ENCODE measurements around the gene POLR3H.

POLR3H gene

DNA sequence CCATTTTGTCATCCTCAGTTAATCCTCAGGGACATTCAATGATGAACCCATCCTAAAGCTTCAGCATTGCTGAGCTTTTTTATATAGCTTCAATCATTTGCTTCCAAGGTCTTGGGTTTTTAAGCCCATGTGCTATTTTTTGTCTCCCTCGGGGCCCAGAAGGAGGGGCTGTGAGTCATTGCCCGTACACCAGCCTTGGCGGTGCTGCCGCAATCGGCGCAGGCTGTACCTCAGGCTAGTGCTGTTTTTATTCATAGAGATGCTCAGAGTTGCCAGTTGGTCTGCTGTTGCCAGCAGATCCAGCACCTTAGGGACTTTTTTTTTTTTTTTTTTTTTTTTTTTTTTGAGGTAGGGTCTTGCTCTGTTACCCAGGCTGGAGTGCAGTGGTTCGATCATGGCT, 39.9 kb downstream of the POLR3H start:
- no peak for TF ChIP-seq GATA2 (IDR thresholded peaks at IDR 0.05; ENCODE audit: low read depth, low read length)
- no peak for TF ChIP-seq GATA3 (IDR thresholded peaks at IDR 0.05; ENCODE audit: low read depth, low read length)

DNA sequence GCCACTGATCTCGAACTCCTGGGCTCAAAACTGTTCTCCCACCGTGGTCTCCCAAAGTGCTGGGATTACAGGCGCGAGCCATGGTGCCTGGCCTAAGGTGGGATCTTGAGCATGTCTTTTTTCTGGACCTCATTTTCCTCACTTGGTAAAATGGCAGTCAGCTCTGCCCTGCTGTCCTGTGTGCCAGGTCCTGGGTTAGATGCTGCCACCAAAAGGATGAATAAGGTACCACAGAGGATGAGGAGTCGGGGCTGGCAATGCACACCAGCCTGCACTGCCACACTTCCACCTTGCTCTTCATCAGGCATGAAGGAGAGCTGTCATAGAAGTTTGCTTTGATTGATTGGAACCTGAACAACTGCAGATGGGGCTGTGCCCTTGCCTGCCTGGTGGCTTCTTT, 43.1 kb downstream of the POLR3H start:
- TF ChIP-seq GATA2 (IDR thresholded peaks at IDR 0.05; ENCODE audit: low read depth, low read length) (no peak), GATA3 (IDR thresholded peaks at IDR 0.05; ENCODE audit: low read depth, low read length) (no peak)

DNA sequence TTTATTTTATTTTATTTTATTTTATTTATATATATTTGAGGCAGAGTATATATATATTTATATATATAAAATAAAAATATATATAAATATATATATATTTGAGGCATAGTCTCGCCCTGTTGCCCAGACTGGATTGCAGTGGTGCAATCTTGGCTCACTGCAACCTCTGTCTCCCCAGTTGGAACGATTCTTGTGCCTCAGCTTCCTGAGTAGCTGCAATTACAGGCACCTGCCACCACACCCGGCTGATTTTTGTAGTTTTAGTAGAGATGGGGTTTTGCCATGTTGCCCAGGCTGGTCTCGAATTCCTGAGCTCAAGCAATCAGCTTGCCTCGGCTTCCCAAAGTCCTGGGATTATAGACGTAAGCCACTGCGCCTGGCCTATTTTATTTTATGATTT, 44.0 kb downstream of the POLR3H start:
- no peak for TF ChIP-seq GATA2 (IDR thresholded peaks at IDR 0.05; ENCODE audit: low read depth, low read length)
- TF ChIP-seq GATA3 (IDR thresholded peaks at IDR 0.05; ENCODE audit: low read depth, low read length) = no peak

DNA sequence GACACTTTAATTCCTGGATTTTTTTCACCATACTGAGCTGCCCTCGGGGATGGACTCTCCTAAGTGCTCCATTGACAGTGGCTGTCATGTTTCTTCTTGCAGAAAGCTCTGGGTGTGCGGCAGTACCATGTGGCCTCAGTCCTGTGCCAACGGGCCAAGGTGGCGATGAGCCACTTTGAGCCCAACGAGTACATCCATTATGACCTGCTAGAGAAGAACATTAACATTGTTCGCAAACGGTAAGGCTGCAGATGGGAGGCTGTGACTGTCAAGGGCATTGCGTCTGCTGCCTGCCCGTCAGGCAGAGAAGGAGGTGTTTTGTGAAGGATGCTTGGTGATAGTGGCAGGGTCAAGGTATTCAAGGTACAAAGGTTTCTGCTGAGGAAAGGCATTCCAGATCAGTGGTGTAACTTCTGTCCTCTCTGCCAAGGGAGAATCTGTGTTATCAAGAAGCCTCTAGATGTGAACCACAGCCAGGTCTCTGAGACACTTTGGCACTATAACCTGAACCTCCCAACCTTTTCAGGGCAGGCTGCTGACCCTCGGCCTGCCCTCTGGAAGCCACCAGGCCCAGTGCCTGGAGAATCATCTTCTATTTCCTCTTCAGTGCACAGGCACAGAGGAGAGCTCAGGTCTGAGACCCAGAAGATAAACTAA, 44.5 kb downstream of the POLR3H start:
- TF ChIP-seq GATA3 (IDR thresholded peaks at IDR 0.05; ENCODE audit: low read depth, low read length) = no peak
- no peak for TF ChIP-seq GATA2 (IDR thresholded peaks at IDR 0.05; ENCODE audit: low read depth, low read length)

DNA sequence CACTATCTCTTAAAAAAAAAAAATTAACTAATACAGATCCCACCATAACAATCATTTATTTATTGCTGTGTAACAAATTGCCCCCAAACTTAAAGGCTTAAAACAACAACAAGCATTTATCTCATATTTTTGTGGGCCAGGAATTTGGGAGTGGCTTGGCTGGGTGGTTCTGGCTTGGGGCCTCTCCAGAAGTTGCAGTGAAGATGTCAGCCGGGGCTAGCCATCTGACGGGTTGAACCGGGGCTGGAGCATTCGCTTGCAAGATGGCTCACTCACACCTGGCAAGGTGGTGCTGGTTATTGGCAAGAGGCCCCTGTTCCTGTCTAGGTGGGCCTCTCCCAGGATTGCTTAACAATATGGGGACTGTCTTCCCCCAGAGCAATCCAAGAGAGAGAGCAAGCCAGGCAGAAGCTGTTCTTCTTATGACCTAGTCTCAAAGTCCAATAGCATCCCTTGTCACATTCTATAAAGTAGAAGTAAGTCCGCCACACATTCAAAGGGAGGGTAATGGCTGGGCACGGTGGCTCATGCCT, 45.9 kb downstream of the POLR3H start:
- TF ChIP-seq GATA2 (IDR thresholded peaks at IDR 0.05; ENCODE audit: low read depth, low read length) = no peak

DNA sequence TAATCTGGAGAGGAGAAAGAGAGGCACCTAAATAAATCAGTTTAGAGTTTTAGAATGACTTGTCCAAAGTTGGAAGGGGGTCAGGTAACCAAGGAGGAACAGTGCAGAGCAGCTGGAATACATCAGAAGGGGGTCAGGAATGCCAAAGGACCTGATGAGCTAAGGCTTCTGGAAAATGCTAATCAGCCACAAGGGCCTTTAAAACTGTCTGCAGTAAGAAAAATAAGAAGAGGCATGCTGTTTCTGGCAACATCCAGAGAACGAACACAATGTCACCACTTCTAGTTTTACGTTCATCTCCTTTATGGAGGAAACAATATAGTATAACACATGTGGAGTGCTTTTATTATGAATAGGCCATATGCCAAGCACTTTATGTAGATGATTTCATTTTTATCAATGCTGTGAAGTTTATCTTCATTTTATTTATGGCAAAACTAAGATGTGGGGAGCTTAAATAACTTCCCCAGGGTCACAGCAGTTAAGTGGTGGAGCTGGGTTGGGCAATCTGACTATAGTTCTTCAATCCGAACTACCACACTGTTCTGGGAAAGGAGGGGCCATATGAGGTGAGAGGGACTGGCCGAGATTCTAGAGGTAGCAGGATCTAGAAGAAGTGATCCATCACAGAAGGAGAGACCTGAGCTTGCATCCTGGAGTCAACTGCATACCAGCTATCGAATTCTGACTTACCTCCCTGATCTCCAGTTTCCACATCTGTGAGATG, 52.7 kb downstream of the POLR3H start:
- no peak for TF ChIP-seq GATA2 (IDR thresholded peaks at IDR 0.05; ENCODE audit: low read depth, low read length)
- no peak for TF ChIP-seq GATA3 (IDR thresholded peaks at IDR 0.05; ENCODE audit: low read depth, low read length)

DNA sequence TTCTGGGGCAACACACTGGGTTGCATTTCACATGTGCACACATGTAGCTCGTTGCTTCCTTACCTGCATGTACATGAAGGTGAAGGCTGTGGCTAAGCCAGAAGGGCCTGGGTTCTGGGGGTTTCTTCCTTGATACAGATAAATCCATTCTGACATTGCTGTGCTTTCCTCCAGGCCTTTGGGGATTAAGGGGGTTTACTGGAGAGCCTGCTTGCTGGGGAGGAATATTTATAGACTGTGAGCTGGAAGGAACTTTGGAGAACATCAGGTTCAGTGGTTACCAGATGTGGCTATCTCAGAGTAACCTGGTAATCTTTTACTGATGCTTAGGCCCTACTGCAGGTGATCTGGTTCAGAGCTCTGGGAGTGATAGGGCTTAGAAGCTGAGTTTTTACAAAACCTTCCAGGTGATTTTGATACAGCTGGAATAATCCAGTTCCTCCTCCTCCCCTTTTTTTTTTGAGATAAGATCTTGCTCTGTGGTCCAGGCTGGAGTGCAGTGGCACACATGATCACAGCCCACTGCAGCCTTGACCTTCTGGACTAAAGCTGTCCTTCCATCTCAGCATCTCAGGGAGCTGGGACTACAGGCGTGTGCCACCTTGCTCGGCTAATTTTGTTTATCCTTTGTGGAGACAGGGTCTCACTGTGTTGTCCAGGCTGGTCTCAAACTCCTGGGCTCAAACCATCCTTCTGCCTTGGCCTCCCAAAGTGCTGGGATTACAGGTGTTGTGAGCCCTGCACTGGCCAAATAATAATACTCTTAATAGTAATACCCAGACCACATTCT, 55.5 kb downstream of the POLR3H start:
- no peak for TF ChIP-seq GATA3 (IDR thresholded peaks at IDR 0.05; ENCODE audit: low read depth, low read length)
- 0 out of 2 replicates have a peak, but pooled peaks have one; percentile 27 for TF ChIP-seq GATA2 (IDR thresholded peaks at IDR 0.05; ENCODE audit: low read depth, low read length)

DNA sequence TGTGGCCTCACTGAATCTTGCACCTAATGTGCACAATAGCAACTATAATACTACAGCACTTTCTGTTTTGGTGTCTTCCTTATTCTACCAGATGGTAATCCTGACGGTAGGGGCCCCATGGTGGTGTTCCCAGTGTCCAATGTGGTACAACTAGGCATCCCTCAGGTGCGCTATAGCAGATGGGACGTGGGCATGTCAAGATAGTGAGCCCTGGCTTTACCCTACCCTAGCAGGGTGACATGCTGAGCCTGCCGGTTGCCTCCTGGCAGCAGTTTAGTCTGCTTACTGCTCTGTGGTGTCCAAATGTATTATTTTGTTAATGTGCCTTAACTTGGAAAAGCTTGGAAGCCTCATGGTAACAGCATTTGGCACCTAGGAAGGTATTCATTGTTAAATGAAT, 56.2 kb downstream of the POLR3H start:
- no peak for TF ChIP-seq GATA2 (IDR thresholded peaks at IDR 0.05; ENCODE audit: low read depth, low read length)
- no peak for TF ChIP-seq GATA3 (IDR thresholded peaks at IDR 0.05; ENCODE audit: low read depth, low read length)

DNA sequence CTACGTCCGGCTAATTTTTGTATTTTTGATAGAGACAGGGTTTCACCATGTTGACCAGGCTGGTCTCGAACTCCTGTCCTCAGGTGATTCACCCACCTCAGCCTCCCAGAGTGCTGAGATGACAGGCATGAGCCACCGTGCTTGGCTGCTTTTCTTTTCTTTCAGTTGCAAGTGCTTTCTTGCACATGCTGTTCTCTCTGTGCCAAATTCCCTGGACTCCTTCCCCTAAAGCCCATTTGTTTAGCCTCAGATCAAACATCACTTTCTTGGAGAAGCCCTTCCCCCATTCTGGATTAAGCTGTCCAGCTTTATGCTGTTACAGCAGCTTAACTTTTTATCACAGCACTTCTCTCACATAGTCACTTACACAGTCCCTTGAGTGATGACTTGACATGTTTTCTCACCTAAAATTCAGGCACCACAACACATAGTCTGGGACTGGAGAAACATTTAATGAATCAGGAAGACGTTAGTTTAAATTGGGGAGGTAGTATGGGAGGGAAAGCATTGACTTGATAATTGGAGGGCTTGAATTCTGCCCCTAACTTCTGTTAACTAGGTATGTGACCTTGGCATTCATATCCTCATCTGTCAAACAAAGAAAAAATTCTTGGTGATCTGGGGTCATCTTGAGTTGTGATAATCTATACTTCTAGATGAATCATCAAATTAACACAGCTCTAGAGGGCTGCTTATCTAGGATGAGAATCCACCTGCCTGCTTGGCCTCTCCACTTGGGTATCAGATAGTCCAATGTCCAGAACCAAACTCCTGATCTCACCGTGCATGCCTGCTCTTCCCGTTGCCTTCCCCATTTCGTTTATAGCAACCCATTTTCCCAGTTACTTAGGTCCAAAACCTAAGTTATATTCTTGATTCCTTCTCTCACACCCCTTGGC, 57.0 kb downstream of the POLR3H start:
- TF ChIP-seq GATA3 (IDR thresholded peaks at IDR 0.05; ENCODE audit: low read depth, low read length) (no peak), GATA2 (IDR thresholded peaks at IDR 0.05; ENCODE audit: low read depth, low read length) (no peak)

DNA sequence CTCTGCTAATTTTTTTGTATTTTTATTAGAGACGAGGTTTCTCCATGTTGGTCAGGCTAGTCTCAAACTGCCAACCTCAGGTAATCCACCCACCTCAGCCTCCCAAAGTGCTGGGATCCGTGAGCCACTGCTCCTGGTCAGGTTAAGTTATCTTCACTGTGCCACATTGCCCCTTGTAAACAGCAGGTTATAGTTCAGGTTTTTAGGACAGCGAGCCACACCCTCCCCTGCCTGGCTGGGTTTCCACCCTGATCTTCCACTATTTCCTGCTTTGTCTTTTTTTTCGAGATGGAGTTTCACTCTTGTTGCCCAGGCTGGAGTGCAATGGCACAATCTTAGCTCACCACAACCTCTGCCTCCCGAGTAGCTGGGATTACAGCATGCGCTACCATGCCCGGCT, 59.2 kb downstream of the POLR3H start:
- TF ChIP-seq GATA3 (IDR thresholded peaks at IDR 0.05; ENCODE audit: low read depth, low read length) (no peak), GATA2 (IDR thresholded peaks at IDR 0.05; ENCODE audit: low read depth, low read length) (no peak)

DNA sequence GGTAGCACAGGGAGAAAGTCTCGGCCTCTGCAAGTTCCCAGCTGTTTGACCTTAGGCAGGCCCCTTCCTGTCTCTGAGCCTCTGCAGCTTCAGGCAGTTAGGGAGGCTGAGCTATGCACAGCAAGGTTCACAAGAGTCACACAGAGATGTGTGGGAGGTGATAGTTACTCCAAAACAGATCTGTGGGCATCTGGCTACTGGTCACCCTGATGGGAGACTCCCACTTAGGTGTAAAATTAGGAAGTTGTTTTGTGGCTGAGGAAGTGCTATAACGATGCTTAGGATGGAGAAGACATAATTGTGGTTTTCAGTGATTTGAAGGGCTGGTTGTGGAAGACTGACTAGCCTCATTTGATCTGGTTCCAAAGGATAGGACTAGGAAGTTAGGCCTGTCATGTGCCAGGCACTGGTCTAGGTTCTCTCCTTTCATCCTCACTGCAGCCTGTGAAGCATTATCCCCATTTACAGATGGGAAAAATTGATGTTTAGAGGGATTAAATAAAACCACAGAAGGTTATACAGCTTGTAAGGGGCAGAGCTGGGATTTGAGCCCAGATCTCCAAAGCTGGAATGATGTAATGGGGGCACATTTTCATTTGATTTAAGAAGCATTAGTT, 61.8 kb downstream of the POLR3H start:
- TF ChIP-seq GATA2 (IDR thresholded peaks at IDR 0.05; ENCODE audit: low read depth, low read length) (no peak), GATA3 (IDR thresholded peaks at IDR 0.05; ENCODE audit: low read depth, low read length) (no peak)

DNA sequence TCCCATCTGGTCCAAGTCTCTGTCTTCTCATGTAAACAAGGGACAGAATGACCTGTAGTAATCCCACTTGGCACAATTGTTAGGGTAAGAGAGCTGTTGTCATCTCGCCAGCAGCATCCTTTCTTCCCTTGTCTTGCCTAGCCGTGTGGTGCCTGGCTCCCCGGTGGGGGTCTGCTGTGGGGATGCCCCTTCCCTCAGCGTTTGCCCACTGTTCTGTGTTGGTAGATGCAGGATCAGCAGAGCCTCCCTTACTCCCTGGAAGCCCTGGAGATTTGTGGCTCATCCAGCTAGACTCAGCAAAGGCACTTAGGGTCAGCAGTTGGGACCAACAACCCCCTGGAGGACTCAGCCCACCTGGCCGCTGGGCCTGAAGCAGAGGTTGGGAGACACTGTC, 62.3 kb downstream of the POLR3H start:
- TF ChIP-seq GATA3 (IDR thresholded peaks at IDR 0.05; ENCODE audit: low read depth, low read length) (no peak), GATA2 (IDR thresholded peaks at IDR 0.05; ENCODE audit: low read depth, low read length) (no peak)

DNA sequence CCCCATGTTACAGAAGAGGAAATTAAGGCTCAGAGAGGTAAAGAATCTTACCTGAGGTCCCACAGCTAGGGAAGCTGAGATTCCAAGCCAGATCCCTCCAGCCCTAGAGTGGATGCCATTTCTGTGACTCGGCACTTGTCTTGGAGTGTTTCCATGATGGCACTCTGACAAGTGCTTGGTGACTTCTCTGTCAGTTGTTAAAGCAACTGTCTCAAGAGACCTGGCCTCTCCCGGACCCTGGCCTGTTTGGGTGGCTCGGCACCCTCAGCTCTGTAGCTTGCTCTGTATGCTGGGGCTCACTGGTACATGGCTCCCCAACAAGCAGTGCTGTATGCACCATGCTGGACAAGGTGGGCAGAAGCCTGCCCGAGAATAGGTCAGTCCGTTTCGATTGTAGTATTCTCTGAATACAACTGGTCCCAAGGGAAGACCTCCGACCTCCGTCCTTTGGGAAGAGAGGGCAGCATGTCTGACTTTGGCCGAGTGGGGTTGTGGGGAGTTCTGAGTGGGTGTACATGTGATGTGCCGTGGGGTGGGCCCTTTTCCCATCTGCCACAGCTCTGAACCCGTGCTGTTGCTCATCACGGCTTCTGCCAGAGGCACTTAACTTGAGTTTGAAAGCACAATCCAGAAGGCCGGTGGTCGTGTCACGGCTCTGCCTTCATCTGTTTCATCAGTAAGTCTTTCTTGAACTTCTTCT, 63.0 kb downstream of the POLR3H start:
- TF ChIP-seq GATA2 (IDR thresholded peaks at IDR 0.05; ENCODE audit: low read depth, low read length) (no peak), GATA3 (IDR thresholded peaks at IDR 0.05; ENCODE audit: low read depth, low read length) (no peak)

Measured in SH-SY5Y (cell line).